Transverse colon (tissue), 4 donors: ENCODE results near the gene CARMIL1. TPM values are rescaled to one million over a fixed set of nuclear protein-coding genes. Genes with fewer than 3 reads are reported as not detected.

Experiments used
- DNase-seq: peaks from one replicate; pipeline ENCODE4 v3.0.0-alpha.2; 2019
- H3K27ac ChIP-seq, 4 donors: fragments of 200-600 bp; sonication (generic); 2 replicates each; pipeline ENCODE4 v1.5.1; 2016 to 2018; ENCODE audit warnings: inconsistent platforms in 4 of 4
- H3K27me3 ChIP-seq: fragments of 200-600 bp; sonication (generic); 2 replicates; pipeline ENCODE4 v1.5.1; 2017; ENCODE audit warnings: inconsistent platforms
- H3K36me3 ChIP-seq, 4 donors: fragments of 200-600 bp; sonication (generic); 2 replicates each; pipeline ENCODE4 v1.5.1; 2017 to 2019; ENCODE audit warnings: inconsistent platforms in 4 of 4
- H3K4me1 ChIP-seq, 4 donors: fragments of 200-600 bp; sonication (generic); 2 replicates each; pipeline ENCODE4 v1.5.1; 2017 to 2020; ENCODE audit warnings: inconsistent platforms in 4 of 4
- H3K4me3 ChIP-seq, 4 donors: fragments of 200-600 bp; sonication (generic); 1 replicate in 1 of 4; 2 replicates in 3 of 4; pipeline versions ENCODE4 v1.5.1 to v1.6.1; 2017 to 2019; ENCODE audit warnings: inconsistent platforms in 4 of 4
- H3K9me3 ChIP-seq, 2 donors: fragments of 200-600 bp; sonication (generic); 2 replicates each; pipeline ENCODE4 v1.5.1; 2017 to 2019; ENCODE audit warnings: inconsistent platforms in 2 of 2
- EP300 ChIP-seq: sonication (generic); formaldehyde crosslinking; IDR thresholded peaks from one replicate; pipeline ENCODE4 v1.6.1; 2017; ENCODE audit warnings: antibody characterized with exemption, low read depth
- POLR2A ChIP-seq: fragments of 450-650 bp; IDR thresholded peaks from one replicate; pipeline ENCODE4 v1.6.1; 2016; ENCODE audit warnings: antibody characterized with exemption, mild to moderate bottlenecking, moderate library complexity
- POLR2AphosphoS5 ChIP-seq, 3 donors: sonication (generic); formaldehyde crosslinking; IDR thresholded peaks; one replicate each; pipeline ENCODE4 v1.6.1; 2016; ENCODE audit warnings: antibody characterized with exemption in 3 of 3
- WGBS, 2 donors: methylation state at CpG; one replicate each; pipeline ENCODE4 v1.1.5; 2018; ENCODE audit warnings: low coverage in 1 of 2; 5-methylcytosine and 5-hydroxymethylcytosine counted together
- in situ Hi-C, 4 donors: fragments of 200-750 bp; cut with MboI; loops; one replicate each; pipeline versions ENCODE4 v1.15.0 to v1.15.1; 2017; ENCODE audit warnings: low sequenced_read_pairs in 3 of 4, low pct_ligation_motif_present in 1 of 4, low pct_unique_long_range_greater_than_20kb in 1 of 4
- intact Hi-C: fragments of 100-400 bp; cut with DNase I; formaldehyde crosslinking; loops from one replicate; pipeline ENCODE4 v1.15.1; 2023; ENCODE audit warnings: low total_unique reads
- total RNA-seq, 4 donors: library from RNA; depleted of rRNA; stranded (reverse); fragments of >200 nt; gene quantifications; one replicate each; pipeline ENCODE4 v1.1.0, GENCODE V29; 2016
- TF ChIP-seq, protein P1 (sequence below), 5 experiments: fragments of 200-600 bp in 3 of 5; fragments of 450-650 bp in 2 of 5; sonication (generic) in 3 of 5; IDR thresholded peaks; 1 replicate in 2 of 5; 2 replicates in 3 of 5; pipeline ENCODE4 v1.5.1; 2016 to 2017; ENCODE audit warnings: antibody characterized with exemption in 5 of 5, inconsistent platforms in 3 of 5, mild to moderate bottlenecking in 2 of 5, moderate library complexity in 1 of 5

Gene CARMIL1
- total RNA-seq, 4 donors from 2014 or later, result 25.1 to 93.5 (median 61.0) TPM

GRCh38 chr6:25366903-25367545 is 87.8 kb downstream of the CARMIL1 start:
- Histone ChIP-seq H3K36me3 (no peaks in the 10 kb centered on the region), H3K4me3 (no peak overlapping the region), H3K27ac (peak overlapping the region in 1 of 4 donors; percentile 27), H3K27me3 (no peaks in the 10 kb centered on the region), H3K4me1 (peaks cover 10 to 34% (median 18%) of the 10 kb centered on the region in 4 donors), H3K9me3 (no peaks in the 10 kb centered on the region)
- DNase-seq, result no peak
- intact Hi-C loops, result no loop called here
- in situ Hi-C loops, result no loop called here
- no peak for TF ChIP-seq POLR2A
- no peak for TF ChIP-seq POLR2AphosphoS5 (IDR thresholded peaks at IDR 0.05)
- TF ChIP-seq EP300, result no peak
- TF ChIP-seq, protein P1, sequence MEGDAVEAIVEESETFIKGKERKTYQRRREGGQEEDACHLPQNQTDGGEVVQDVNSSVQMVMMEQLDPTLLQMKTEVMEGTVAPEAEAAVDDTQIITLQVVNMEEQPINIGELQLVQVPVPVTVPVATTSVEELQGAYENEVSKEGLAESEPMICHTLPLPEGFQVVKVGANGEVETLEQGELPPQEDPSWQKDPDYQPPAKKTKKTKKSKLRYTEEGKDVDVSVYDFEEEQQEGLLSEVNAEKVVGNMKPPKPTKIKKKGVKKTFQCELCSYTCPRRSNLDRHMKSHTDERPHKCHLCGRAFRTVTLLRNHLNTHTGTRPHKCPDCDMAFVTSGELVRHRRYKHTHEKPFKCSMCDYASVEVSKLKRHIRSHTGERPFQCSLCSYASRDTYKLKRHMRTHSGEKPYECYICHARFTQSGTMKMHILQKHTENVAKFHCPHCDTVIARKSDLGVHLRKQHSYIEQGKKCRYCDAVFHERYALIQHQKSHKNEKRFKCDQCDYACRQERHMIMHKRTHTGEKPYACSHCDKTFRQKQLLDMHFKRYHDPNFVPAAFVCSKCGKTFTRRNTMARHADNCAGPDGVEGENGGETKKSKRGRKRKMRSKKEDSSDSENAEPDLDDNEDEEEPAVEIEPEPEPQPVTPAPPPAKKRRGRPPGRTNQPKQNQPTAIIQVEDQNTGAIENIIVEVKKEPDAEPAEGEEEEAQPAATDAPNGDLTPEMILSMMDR (IDR thresholded peaks at IDR 0.05), result no peak
- 29 to 70% methylated on average over 1 of the region's 1 CpG for WGBS, 2 donors

DNA sequence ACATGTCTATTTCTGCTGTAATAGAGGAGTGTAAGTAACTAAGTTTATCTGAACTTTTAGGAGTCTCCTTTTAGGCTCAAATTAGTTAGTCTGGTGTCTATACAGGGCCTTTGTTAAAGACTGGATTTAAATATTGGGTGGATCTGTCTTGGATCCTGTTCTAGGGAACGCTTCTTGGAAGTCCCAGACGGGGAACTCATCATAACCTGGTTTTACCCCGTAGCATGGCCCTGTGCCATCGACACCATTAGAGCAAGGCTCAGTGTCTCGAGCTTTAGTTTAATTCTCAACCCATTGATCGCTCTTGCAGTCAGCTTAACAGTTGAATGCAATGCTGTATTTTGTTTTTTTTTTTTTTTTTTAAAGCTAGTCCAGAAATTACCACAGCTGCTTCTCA is 89.9 kb downstream of the CARMIL1 start:
- Histone ChIP-seq H3K27me3 (no peaks in the 10 kb centered on the region), H3K9me3 (no peaks in the 10 kb centered on the region), H3K27ac (peak overlapping the region; percentile 75 to 87 (median 81)), H3K4me1 (peaks cover 10 to 33% (median 16%) of the 10 kb centered on the region in 4 donors), H3K4me3 (no peak overlapping the region), H3K36me3 (no peaks in the 10 kb centered on the region)
- in situ Hi-C loops (no loop called here), intact Hi-C loops (no loop called here)
- 41 to 46% methylated on average over 6 of the region's 6 CpGs for WGBS, 2 donors
- TF ChIP-seq POLR2AphosphoS5 (IDR thresholded peaks at IDR 0.05) (no peak), EP300 (no peak), POLR2A (no peak)
- TF ChIP-seq, protein P1 (IDR thresholded peaks at IDR 0.05), result no peak
- DNase-seq, result no peak

- Histone ChIP-seq H3K4me3 (peak overlapping the region in 2 of 4 donors; percentile 3 to 21), H3K36me3 (no peaks in the 10 kb centered on the region), H3K27me3 (no peaks in the 10 kb centered on the region), H3K4me1 (peaks cover 10 to 33% (median 16%) of the 10 kb centered on the region in 4 donors), H3K27ac (peak overlapping the region; percentile 75 to 87 (median 81)), H3K9me3 (no peaks in the 10 kb centered on the region)
- WGBS, 2 donors, result 18 to 31% methylated on average over 7 to 10 of the region's 10 CpGs
- in situ Hi-C loops (no loop called here), intact Hi-C loops (no loop called here)
- peak; percentile 40 for DNase-seq
- TF ChIP-seq, protein P1 (IDR thresholded peaks at IDR 0.05), result no peak
- TF ChIP-seq EP300 (no peak), POLR2AphosphoS5 (IDR thresholded peaks at IDR 0.05) (peak in 1 of 3 donors; percentile 19), POLR2A (no peak)
These were observed 90.4 kb downstream of the CARMIL1 start for GRCh38 chr6:25369433-25370177.
